Fibroblast of lung (primary cell): ENCODE measurements around the gene CLEC2A.

ENCODE experiments used
- CTCF ChIP-seq, 2 donors: IDR thresholded peaks in 1 of 2; conservative IDR thresholded peaks in 1 of 2; 1 replicate in 1 of 2; 2 replicates in 1 of 2; pipeline ENCODE4 v1.5.1; 2011 to 2012; ENCODE audit warnings: low read length in 2 of 2, control low read depth in 1 of 2, inconsistent platforms in 1 of 2, low read depth in 1 of 2, mild to moderate bottlenecking in 1 of 2
- EZH2 ChIP-seq: IDR thresholded peaks from 2 replicates; pipeline ENCODE4 v1.5.1; 2012; ENCODE audit warnings: low read length, control low read depth, mild to moderate bottlenecking; ENCODE audit errors: missing control alignments

- TF ChIP-seq EZH2, result no peak
- TF ChIP-seq CTCF (conservative IDR thresholded peaks at IDR 0.05 in 1 of 2, IDR thresholded peaks at IDR 0.05 in 1 of 2; ENCODE audit: low read depth in 1 of 2, low read length in 2 of 2), result no peak
These were observed 11.1 kb upstream of the CLEC2A start for GRCh38 chr12:9943240-9943639.
